GM12878 (cell line): ENCODE results near the gene HEBP1. TPM values are rescaled to one million over a fixed set of nuclear protein-coding genes. Genes with fewer than 3 reads are reported as not detected.

ENCODE experiments used
- ATAC-seq: fragments of 200-7000 bp; cut with Tn5 transposase; 3 replicates; pipeline ENCODE4 v1.9.1; 2020; ENCODE audit warnings: mild to moderate bottlenecking, moderate library complexity
- BruUV-seq: library from RNA; stranded (reverse); fragments of 400-500 nt; replicated peaks from 2 replicates; lab custom pipeline; 2021; lab: Mats Ljungman, UMichigan
- CTCF ChIA-PET: fragments of 300-600 bp; sonication (Branson Sonifier 250); formaldehyde crosslinking; extraction: SDS; loops from one replicate; lab custom pipeline; 2021; ENCODE audit warnings: inconsistent platforms; lab: Yijun Ruan, JAX
- POLR2A ChIA-PET: fragments of 350-600 bp; formaldehyde crosslinking; extraction: SDS; loops from one replicate; lab custom pipeline; 2021; ENCODE audit warnings: inconsistent platforms; lab: Charles Lee
- RAD21 ChIA-PET: fragments of 300-600 bp; sonication (Branson Sonifier 250); formaldehyde crosslinking; loops from one replicate; lab custom pipeline; 2023; ENCODE audit warnings: antibody characterized with exemption; ENCODE audit not compliant: unreplicated experiment; lab: Charles Lee
- SMC1A ChIA-PET: fragments of 300-600 bp; sonication (Branson Sonifier 250); formaldehyde crosslinking; loops from one replicate; lab custom pipeline; 2023; ENCODE audit not compliant: unreplicated experiment, uncharacterized antibody; lab: Charles Lee
- DNase-seq: peaks from one replicate; pipeline ENCODE4 v3.0.0-alpha.2; 2011; ENCODE audit warnings: low read depth, low spot score
- FAIRE-seq: peaks from 3 replicates; lab custom pipeline; 2011; peaks lifted over from hg19 to GRCh38; lab: Jason Lieb, UNC
- H2AFZ ChIP-seq: 2 replicates; pipeline ENCODE4 v1.6.0; 2011; ENCODE audit warnings: low read depth, low read length, control low read depth; ENCODE audit not compliant: control insufficient read depth
- H3K27ac ChIP-seq: 2 replicates; pipeline ENCODE4 v1.5.1; 2011; ENCODE audit warnings: control low read depth; ENCODE audit not compliant: control insufficient read depth, insufficient read depth
- H3K27me3 ChIP-seq, 2 experiments: replicated peaks in 1 of 2; 2 replicates each; pipeline versions ENCODE4 v1.6.0 to v1.6.1; 2011; ENCODE audit warnings: low read length in 1 of 2; ENCODE audit not compliant: control insufficient read depth in 2 of 2, insufficient read depth in 2 of 2
- H3K36me3 ChIP-seq, 2 experiments: 2 replicates each; pipeline ENCODE4 v1.5.1; 2011; ENCODE audit warnings: low read length in 1 of 2; ENCODE audit not compliant: control insufficient read depth in 2 of 2, insufficient read depth in 2 of 2
- H3K4me1 ChIP-seq: 2 replicates; pipeline ENCODE4 v1.6.1; 2011; ENCODE audit warnings: mild to moderate bottlenecking, low read length, moderate library complexity, mixed read lengths; ENCODE audit not compliant: control insufficient read depth, insufficient read depth
- H3K4me2 ChIP-seq: 2 replicates; pipeline ENCODE4 v1.6.0; 2011; ENCODE audit warnings: control low read depth; ENCODE audit not compliant: control insufficient read depth, insufficient read depth
- H3K4me3 ChIP-seq: fragments of 200-600 bp; sonication (generic); 2 replicates; pipeline ENCODE4 v1.5.1; 2016
- H3K79me2 ChIP-seq: 2 replicates; pipeline ENCODE4 v1.6.0; 2011; ENCODE audit warnings: low read length; ENCODE audit not compliant: control insufficient read depth, insufficient read depth
- H3K9ac ChIP-seq: 2 replicates; pipeline ENCODE4 v1.8.0; 2011; ENCODE audit warnings: low read length, control low read depth, mixed read lengths; ENCODE audit not compliant: control insufficient read depth, insufficient read depth
- H3K9me3 ChIP-seq: replicated peaks from 3 replicates; pipeline ENCODE4 v1.5.1; 2011; ENCODE audit warnings: mild to moderate bottlenecking, low read length; ENCODE audit not compliant: control insufficient read depth, insufficient read depth
- H4K20me1 ChIP-seq: 2 replicates; pipeline ENCODE4 v1.6.0; 2011; ENCODE audit not compliant: control insufficient read depth, insufficient read depth
- HDAC6 ChIP-seq: fragments of 200-600 bp; sonication (generic); IDR thresholded peaks from one replicate; pipeline ENCODE4 v1.8.0; 2017; ENCODE audit warnings: antibody characterized with exemption; ENCODE audit not compliant: unreplicated experiment
- KAT2A ChIP-seq: conservative IDR thresholded peaks from 2 replicates; pipeline ENCODE4 v1.6.1; 2011; ENCODE audit warnings: low read depth, low read length; ENCODE audit not compliant: control insufficient read depth
- NBN ChIP-seq: fragments of 450-650 bp; IDR thresholded peaks from 2 replicates; pipeline ENCODE4 v1.6.1; 2016
- SIN3A ChIP-seq: IDR thresholded peaks from 2 replicates; pipeline ENCODE4 v1.6.1; 2012; ENCODE audit warnings: low read depth, low read length, improper control_type of control experiment
- YBX1 ChIP-seq: fragments of 450-650 bp; IDR thresholded peaks from 2 replicates; pipeline ENCODE4 v1.6.1; 2016; ENCODE audit warnings: antibody characterized with exemption
- ZBTB33 ChIP-seq: fragments of 450-650 bp; IDR thresholded peaks from 2 replicates; pipeline ENCODE4 v1.6.1; 2017; ENCODE audit warnings: mild to moderate bottlenecking
- WGBS: methylation state at CpG from one replicate; pipeline ENCODE4 v1.1.6; 2016; ENCODE audit warnings: low lambda C conversion rate; ENCODE audit not compliant: insufficient replicate concordance, insufficient coverage; ENCODE audit errors: missing lambda C conversion rate; 5-methylcytosine and 5-hydroxymethylcytosine counted together
- in situ Hi-C: fragments of 300-500 bp; cut with MboI; formaldehyde crosslinking; loops from 9 replicates; pipeline ENCODE4 v1.14.3; 2018; ENCODE audit warnings: mixed read lengths
- intact Hi-C: fragments of 100-400 bp; cut with micrococcal nuclease; formaldehyde crosslinking; loops from one replicate; pipeline ENCODE4 v1.14.2; 2022; ENCODE audit not compliant: unreplicated experiment
- polyA plus RNA-seq, 11 experiments: library from polyadenylated mRNA; depleted of rRNA in 4 of 11; unstranded in 6 of 11; stranded (reverse) in 5 of 11; fragments of >200 nt; fragmentation: Nextera tagmentation in 4 of 11; fragmentation: Illumina TruSeq in 1 of 11; extraction: Ambion mirVana in 4 of 11; extraction: Trizol in 1 of 11; gene quantifications; 1 replicate in 1 of 11; 2 replicates in 10 of 11; pipeline versions ENCODE4 v1.2.1 to v1.2.3, GENCODE V29; 2011 to 2016; ENCODE audit warnings: inconsistent platforms in 2 of 11, missing spikeins in 2 of 11, low read depth in 1 of 11
- total RNA-seq, 4 experiments: library from RNA; depleted of rRNA in 3 of 4; stranded (reverse); fragments of >200 nt in 3 of 4; fragmentation: Illumina TruSeq in 1 of 4; extraction: Trizol in 1 of 4; gene quantifications; 2 replicates each; pipeline versions ENCODE4 v1.2.1 to v1.2.3, GENCODE V29; 2013 to 2021
- TF ChIP-seq, protein P1 (sequence below): fragments of 450-650 bp; formaldehyde crosslinking; IDR thresholded peaks from 2 replicates; pipeline ENCODE4 v1.4.0; 2022; ENCODE audit warnings: mild to moderate bottlenecking, moderate library complexity
- TF ChIP-seq, protein P2 (sequence below): fragments of 450-650 bp; conservative IDR thresholded peaks from 2 replicates; pipeline ENCODE4 v1.6.1; 2017; ENCODE audit warnings: mild to moderate bottlenecking, moderate library complexity

HEBP1 gene
- total and polyA plus RNA-seq, 10 of the 15 experiments (the other 5 are each of a cell fraction or from before 2014, with no cell fraction given) = 0.07 to 0.32 (median 0.18) TPM; not detected in 5

DNA sequence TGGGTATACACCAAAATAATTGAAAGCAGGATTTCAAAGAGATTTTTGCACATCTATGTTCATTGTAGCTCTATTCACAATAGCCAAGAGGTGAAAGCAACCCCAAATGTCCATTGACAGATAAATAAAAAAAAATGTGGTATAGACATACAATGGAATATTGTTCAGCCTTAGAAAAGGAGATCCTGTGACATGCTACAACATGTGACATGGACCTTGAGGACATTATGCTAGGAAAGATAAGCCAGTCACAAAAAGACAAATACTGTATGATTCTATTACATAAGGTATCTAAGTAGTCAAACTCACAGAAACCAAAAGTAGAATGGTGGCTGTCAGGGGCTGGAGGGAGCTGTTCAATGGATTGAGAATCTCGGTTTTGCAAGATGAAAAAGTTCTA, 60.2 kb downstream of the HEBP1 start:
- intact Hi-C loops = no loop called here
- ChIA-PET CTCF (interaction anchor here (1.0 kb wide), 1 partner anchor 23 kb away, joined by 3 read pairs; no protein-coding TSS in a partner anchor), RAD21 (no interaction called here), SMC1A (no interaction called here), POLR2A (no interaction called here)
- Histone ChIP-seq H3K4me3 (no peak overlapping the region), H3K9ac (no peak overlapping the region), H3K4me2 (no peak overlapping the region), H2AFZ (no peak overlapping the region), H3K79me2 (no peaks in the 10 kb centered on the region), H3K36me3 (no peaks in the 10 kb centered on the region), H3K27me3 (peaks cover 0 to 1% of the 10 kb centered on the region in 2 experiments; a peak in 1 of 4 replicates), H3K9me3 (no peaks in the 10 kb centered on the region), H4K20me1 (no peaks in the 10 kb centered on the region), H3K27ac (no peak overlapping the region), H3K4me1 (no peaks in the 10 kb centered on the region)
- WGBS = 67% methylated on average over 1 of the region's 1 CpG
- FAIRE-seq = no peak
- TF ChIP-seq YBX1 = no peak
- TF ChIP-seq, protein P1, sequence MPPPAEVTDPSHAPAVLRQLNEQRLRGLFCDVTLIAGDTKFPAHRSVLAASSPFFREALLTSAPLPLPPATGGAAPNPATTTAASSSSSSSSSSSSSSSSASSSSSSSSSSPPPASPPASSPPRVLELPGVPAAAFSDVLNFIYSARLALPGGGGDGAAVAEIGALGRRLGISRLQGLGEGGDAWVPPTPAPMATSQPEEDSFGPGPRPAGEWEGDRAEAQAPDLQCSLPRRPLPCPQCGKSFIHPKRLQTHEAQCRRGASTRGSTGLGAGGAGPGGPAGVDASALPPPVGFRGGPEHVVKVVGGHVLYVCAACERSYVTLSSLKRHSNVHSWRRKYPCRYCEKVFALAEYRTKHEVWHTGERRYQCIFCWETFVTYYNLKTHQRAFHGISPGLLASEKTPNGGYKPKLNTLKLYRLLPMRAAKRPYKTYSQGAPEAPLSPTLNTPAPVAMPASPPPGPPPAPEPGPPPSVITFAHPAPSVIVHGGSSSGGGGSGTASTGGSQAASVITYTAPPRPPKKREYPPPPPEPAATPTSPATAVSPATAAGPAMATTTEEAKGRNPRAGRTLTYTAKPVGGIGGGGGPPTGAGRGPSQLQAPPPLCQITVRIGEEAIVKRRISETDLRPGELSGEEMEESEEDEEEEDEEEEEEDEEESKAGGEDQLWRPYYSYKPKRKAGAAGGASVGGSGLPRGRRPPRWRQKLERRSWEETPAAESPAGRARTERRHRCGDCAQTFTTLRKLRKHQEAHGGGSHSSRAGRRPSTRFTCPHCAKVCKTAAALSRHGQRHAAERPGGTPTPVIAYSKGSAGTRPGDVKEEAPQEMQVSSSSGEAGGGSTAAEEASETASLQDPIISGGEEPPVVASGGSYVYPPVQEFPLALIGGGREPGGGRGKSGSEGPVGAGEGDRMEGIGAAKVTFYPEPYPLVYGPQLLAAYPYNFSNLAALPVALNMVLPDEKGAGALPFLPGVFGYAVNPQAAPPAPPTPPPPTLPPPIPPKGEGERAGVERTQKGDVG = no peak
- TF ChIP-seq SIN3A = no peak
- no peak for TF ChIP-seq HDAC6
- TF ChIP-seq NBN = no peak
- TF ChIP-seq, protein P2, sequence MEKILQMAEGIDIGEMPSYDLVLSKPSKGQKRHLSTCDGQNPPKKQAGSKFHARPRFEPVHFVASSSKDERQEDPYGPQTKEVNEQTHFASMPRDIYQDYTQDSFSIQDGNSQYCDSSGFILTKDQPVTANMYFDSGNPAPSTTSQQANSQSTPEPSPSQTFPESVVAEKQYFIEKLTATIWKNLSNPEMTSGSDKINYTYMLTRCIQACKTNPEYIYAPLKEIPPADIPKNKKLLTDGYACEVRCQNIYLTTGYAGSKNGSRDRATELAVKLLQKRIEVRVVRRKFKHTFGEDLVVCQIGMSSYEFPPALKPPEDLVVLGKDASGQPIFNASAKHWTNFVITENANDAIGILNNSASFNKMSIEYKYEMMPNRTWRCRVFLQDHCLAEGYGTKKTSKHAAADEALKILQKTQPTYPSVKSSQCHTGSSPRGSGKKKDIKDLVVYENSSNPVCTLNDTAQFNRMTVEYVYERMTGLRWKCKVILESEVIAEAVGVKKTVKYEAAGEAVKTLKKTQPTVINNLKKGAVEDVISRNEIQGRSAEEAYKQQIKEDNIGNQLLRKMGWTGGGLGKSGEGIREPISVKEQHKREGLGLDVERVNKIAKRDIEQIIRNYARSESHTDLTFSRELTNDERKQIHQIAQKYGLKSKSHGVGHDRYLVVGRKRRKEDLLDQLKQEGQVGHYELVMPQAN = no peak
- no peak for TF ChIP-seq ZBTB33
- TF ChIP-seq KAT2A = no peak
- BruUV-seq = no TSS peak
- in situ Hi-C loops = no loop called here
- DNase-seq = no peak
- no peak for ATAC-seq
